Progenitor cell of endocrine pancreas (in vitro differentiated cells): Measurements from ENCODE around the gene CCDC13. TPM values are rescaled to one million over a fixed set of nuclear protein-coding genes. Genes with fewer than 3 reads are reported as not detected.

Source experiments
- DNase-seq: peaks from one replicate; pipeline ENCODE4 v3.0.0; 2021; ENCODE audit warnings: low spot score; ENCODE audit not compliant: unreplicated experiment
- H3K27ac Mint-ChIP-seq: 2 replicates; pipeline ENCODE4 v1.8.0; 2021; ENCODE audit warnings: mild to moderate bottlenecking, moderate library complexity, mixed read lengths
- H3K27me3 Mint-ChIP-seq: 2 replicates; pipeline ENCODE4 v1.8.0; 2021; ENCODE audit warnings: mixed read lengths
- H3K36me3 Mint-ChIP-seq: 2 replicates; pipeline ENCODE4 v1.8.0; 2022; ENCODE audit warnings: mixed read lengths; ENCODE audit not compliant: insufficient read depth
- H3K4me1 Mint-ChIP-seq: 2 replicates; pipeline ENCODE4 v1.8.0; 2021; ENCODE audit warnings: low read depth, mixed read lengths
- H3K4me3 Mint-ChIP-seq: 2 replicates; pipeline ENCODE4 v1.8.0; 2021; ENCODE audit warnings: low read depth, mild to moderate bottlenecking, moderate library complexity, mixed read lengths
- H3K9me3 Mint-ChIP-seq: 2 replicates; pipeline ENCODE4 v1.8.0; 2021; ENCODE audit warnings: low read depth, mixed read lengths
- long read RNA-seq: library from polyadenylated mRNA; unstranded; transcript quantifications from one replicate; pipeline ENCODE4 v2.0.0, GENCODE V29; 2020
- total RNA-seq: library from RNA; stranded (reverse); gene quantifications from 2 replicates; pipeline ENCODE4 v1.2.1, GENCODE V29; 2021
- TF ChIP-seq, protein P1 (sequence below): fragments of 200-600 bp; sonication (generic); IDR thresholded peaks from one replicate; pipeline ENCODE4 v1.5.0; 2021; ENCODE audit warnings: antibody characterized with exemption, mild to moderate bottlenecking; ENCODE audit not compliant: unreplicated experiment

CCDC13 gene
- 2.3 and 2.5 TPM in 2 replicates for total RNA-seq
- long read RNA-seq, partial matches to known transcripts, result 0 of 1 reads
- long read RNA-seq, other reads (novel, unspliced or antisense), result 0 of 1 reads

DNA sequence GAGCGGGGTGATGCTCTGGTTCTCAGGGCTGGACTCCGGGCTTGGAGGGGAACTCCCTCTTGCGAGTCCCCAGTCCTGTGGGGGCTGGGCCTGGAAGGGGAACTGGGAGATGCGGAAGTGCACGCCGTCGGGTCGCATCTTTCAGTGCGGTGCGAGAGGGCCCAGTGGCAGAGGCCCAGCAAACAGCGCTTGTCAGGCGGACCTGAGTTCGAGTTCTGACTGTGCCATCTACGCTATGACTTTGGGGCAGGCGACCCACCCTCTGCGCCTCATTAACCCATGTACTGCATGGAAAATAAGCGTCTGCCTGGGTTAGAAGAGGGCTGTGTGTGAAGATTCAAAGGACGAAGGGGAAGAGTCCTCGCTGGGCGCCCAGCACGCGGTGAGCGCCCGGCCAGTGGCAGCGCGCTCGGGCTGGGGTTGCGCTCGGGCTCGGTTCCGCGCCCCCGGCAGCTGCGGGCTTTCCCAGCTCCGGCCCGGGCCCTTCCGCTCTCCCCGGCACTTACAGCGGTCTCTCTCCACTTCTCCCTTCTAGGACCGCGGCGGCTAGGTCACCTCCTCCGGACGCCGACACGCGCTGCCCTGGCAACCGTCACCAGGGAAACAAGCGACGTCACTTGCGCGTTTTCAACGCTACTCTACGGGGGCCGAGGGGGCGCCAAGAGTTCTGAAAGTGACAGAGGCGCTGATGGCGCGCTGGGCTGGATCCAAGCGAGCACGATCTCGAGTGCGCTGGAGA is at the start of gene CCDC13:
CCDC13 (minus strand) TSS at position 584 of the 739 bp plus-strand sequence. CDS start 14,908 bp downstream, outside the sequence.
- Mint-ChIP-seq H3K27ac (peak within 1 kb of the TSS; percentile 91), H3K4me3 (peak within 1 kb of the TSS; percentile 84), H3K9me3 (peaks cover 7% of the 10 kb centered on the region), H3K27me3 (peaks cover 9% of the 10 kb centered on the region), H3K36me3 (peaks cover 5% of the 10 kb centered on the region), H3K4me1 (peaks cover 4% of the 10 kb centered on the region)
- TF ChIP-seq, protein P1, sequence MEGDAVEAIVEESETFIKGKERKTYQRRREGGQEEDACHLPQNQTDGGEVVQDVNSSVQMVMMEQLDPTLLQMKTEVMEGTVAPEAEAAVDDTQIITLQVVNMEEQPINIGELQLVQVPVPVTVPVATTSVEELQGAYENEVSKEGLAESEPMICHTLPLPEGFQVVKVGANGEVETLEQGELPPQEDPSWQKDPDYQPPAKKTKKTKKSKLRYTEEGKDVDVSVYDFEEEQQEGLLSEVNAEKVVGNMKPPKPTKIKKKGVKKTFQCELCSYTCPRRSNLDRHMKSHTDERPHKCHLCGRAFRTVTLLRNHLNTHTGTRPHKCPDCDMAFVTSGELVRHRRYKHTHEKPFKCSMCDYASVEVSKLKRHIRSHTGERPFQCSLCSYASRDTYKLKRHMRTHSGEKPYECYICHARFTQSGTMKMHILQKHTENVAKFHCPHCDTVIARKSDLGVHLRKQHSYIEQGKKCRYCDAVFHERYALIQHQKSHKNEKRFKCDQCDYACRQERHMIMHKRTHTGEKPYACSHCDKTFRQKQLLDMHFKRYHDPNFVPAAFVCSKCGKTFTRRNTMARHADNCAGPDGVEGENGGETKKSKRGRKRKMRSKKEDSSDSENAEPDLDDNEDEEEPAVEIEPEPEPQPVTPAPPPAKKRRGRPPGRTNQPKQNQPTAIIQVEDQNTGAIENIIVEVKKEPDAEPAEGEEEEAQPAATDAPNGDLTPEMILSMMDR, result no peak
- DNase-seq, result peak; percentile 77

- Mint-ChIP-seq H3K36me3 (no peaks in the 10 kb centered on the region), H3K4me3 (no peak overlapping the region), H3K4me1 (peaks cover 13% of the 10 kb centered on the region), H3K9me3 (no peaks in the 10 kb centered on the region), H3K27ac (peak overlapping the region; percentile 2), H3K27me3 (no peaks in the 10 kb centered on the region)
- TF ChIP-seq, protein P1, result no peak
- DNase-seq, result no peak
Observed at GRCh38 chr3:42822828-42823227, 49.8 kb upstream of the CCDC13 start.

GRCh38 chr3:42820746-42821051 is 47.6 kb upstream of the CCDC13 start:
- TF ChIP-seq, protein P1, result no peak
- DNase-seq, result no peak
- no peaks in the 10 kb centered on the region for H3K9me3 Mint-ChIP-seq
- H3K4me1 Mint-ChIP-seq, result peaks cover 16% of the 10 kb centered on the region
- no peaks in the 10 kb centered on the region for H3K36me3 Mint-ChIP-seq
- no peak overlapping the region for H3K4me3 Mint-ChIP-seq
- H3K27ac Mint-ChIP-seq, result no peak overlapping the region
- H3K27me3 Mint-ChIP-seq, result no peaks in the 10 kb centered on the region

DNA sequence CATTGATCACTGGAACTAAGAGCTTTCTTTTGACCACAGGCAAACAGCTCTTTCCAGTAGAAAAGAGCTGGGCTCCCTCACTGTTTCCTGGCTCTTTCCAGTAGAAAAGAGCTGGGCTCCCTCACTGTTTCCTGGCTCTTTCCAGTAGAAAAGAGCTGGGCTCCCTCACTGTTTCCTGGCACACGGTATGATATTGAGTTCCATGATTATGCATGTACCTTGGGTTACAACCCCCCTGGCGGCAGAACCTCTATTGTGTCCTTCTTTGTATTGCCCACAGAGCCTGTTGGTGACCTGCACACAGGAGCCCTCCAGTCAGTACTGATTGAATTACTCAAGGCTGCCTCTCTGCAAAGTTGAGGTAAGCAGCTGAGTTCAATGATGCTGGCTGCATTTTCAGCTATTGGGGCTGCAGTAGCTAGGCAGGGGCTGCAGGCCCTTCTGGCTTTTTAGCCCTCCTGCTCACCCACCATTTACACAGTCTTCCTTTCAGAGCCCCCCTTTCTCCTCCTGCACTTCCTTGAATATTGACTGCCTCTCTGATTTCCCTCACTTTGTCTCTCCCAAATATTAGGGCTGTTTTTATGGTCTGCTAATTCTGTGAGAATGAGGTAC is 46.4 kb upstream of the CCDC13 start:
- Mint-ChIP-seq H3K4me3 (no peak overlapping the region), H3K27me3 (no peaks in the 10 kb centered on the region), H3K36me3 (no peaks in the 10 kb centered on the region), H3K27ac (peak overlapping the region; percentile 81), H3K9me3 (no peaks in the 10 kb centered on the region), H3K4me1 (peaks cover 21% of the 10 kb centered on the region)
- peak; percentile 18 for DNase-seq
- TF ChIP-seq, protein P1, result peak; percentile 43

DNA sequence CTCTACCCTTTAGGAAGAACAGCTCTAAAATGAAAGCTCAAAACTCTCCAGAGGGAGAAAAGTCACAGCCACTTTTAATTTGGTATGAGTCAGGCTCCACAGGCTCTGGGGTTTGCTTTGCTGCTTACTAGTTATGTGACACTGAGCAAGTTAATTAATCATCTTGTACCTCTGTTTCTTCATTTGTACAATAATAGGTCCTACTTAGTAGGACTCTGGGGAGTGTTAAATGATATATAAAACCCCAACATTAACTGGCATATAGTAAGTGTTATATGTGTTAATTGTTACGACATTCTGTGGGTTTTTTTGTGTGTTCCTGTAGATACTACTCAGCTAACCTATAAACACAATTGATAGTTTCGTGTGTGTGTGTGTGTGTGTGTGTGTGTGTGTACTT is 42.8 kb upstream of the CCDC13 start:
- Mint-ChIP-seq H3K36me3 (no peaks in the 10 kb centered on the region), H3K27me3 (no peaks in the 10 kb centered on the region), H3K9me3 (no peaks in the 10 kb centered on the region)

More for the DNA sequence above, 42.8 kb upstream of the CCDC13 start:
- H3K4me3 Mint-ChIP-seq, result no peak overlapping the region
- no peak for DNase-seq
- TF ChIP-seq, protein P1, result no peak
- no peak overlapping the region for H3K27ac Mint-ChIP-seq
- H3K4me1 Mint-ChIP-seq, result peaks cover 30% of the 10 kb centered on the region
